ENCODE results near the gene SRGAP1.

Gene SRGAP1

GRCh38 chr12:63809566-63809965 lies 34.9 kb upstream of the SRGAP1 start:
- peaks cover 3 to 44% of the 10 kb centered on the region in 2 donors for H3K36me3 ChIP-seq (replicated peaks in 1 of 2; ENCODE audit: control insufficient read depth in 2 of 2, insufficient read depth in 2 of 2, low read length in 2 of 2)
- H2AK5ac ChIP-seq (ENCODE audit: low read depth, low read length), result no peak overlapping the region
- no peak overlapping the region for H3K4me2 ChIP-seq (ENCODE audit: insufficient read depth, low read length, poor library complexity, severe bottlenecking)
- H3K27ac ChIP-seq (replicated peaks; ENCODE audit: low read length), result no peak overlapping the region
- H3K23ac ChIP-seq (ENCODE audit: low read depth, low read length, poor library complexity), result no peak overlapping the region
- no peaks in the 10 kb centered on the region for H3K4me1 ChIP-seq (ENCODE audit: control insufficient read depth in 2 of 2, insufficient read depth in 1 of 2, low read depth in 1 of 2, low read length in 2 of 2)
- no peak overlapping the region for H3K18ac ChIP-seq (ENCODE audit: low read length)
- no peak overlapping the region for H3K4ac ChIP-seq (ENCODE audit: low read length)
- no peaks in the 10 kb centered on the region for H3K9me3 ChIP-seq (replicated peaks in 1 of 2; ENCODE audit: control insufficient read depth in 2 of 2, insufficient read depth in 1 of 2, low read depth in 1 of 2, low read length in 2 of 2)
- H2BK120ac ChIP-seq (ENCODE audit: low read depth, low read length), result no peak overlapping the region
- WGBS, 2 donors (ENCODE audit: extremely low coverage in 2 of 2, insufficient read length in 2 of 2, insufficient replicate concordance in 1 of 2), result no CpG with 5 or more reads among the region's 4 CpGs
- H3K27me3 ChIP-seq (ENCODE audit: control insufficient read depth in 3 of 3, insufficient read depth in 3 of 3, low read depth in 1 of 3, low read length in 3 of 3), result no peaks in the 10 kb centered on the region
- no peak overlapping the region for H2BK12ac ChIP-seq (ENCODE audit: low read length)
- no peak for DNase-seq (ENCODE audit: low spot score)
- H4K91ac ChIP-seq (ENCODE audit: low read depth, low read length, poor library complexity), result no peak overlapping the region
- no peak overlapping the region for H3K14ac ChIP-seq (ENCODE audit: low read length)
- H2BK15ac ChIP-seq (ENCODE audit: low read length), result no peak overlapping the region
- no peak overlapping the region for H3K9ac ChIP-seq (ENCODE audit: low read depth, low read length, poor library complexity)
- H3K79me1 ChIP-seq (ENCODE audit: low read depth, low read length), result no peaks in the 10 kb centered on the region
- no peak overlapping the region for H2AFZ ChIP-seq (ENCODE audit: low read length)
- no peak overlapping the region for H3K4me3 ChIP-seq (ENCODE audit: low read length in 2 of 2)
- H2BK5ac ChIP-seq (ENCODE audit: low read length), result no peak overlapping the region
- no peak overlapping the region for H4K8ac ChIP-seq (ENCODE audit: low read depth, low read length)

GRCh38 chr12:63811334-63811733 lies 33.2 kb upstream of the SRGAP1 start:
- 100% methylated on average over 1 of the region's 2 CpGs for WGBS, 2 donors (ENCODE audit: extremely low coverage in 2 of 2, insufficient read length in 2 of 2, insufficient replicate concordance in 1 of 2)
- H3K18ac ChIP-seq (ENCODE audit: low read length), result no peak overlapping the region

GRCh38 chr12:63811755-63812154 lies 32.7 kb upstream of the SRGAP1 start:
- Histone ChIP-seq H3K27ac (replicated peaks; ENCODE audit: low read length) (no peak overlapping the region), H3K18ac (ENCODE audit: low read length) (no peak overlapping the region)

More at GRCh38 chr12:63811334-63811733, 33.2 kb upstream of the SRGAP1 start:
- Histone ChIP-seq H3K4me3 (ENCODE audit: low read length in 2 of 2) (no peak overlapping the region), H4K8ac (ENCODE audit: low read depth, low read length) (no peak overlapping the region), H3K14ac (ENCODE audit: low read length) (no peak overlapping the region), H2BK12ac (ENCODE audit: low read length) (no peak overlapping the region), H2BK120ac (ENCODE audit: low read depth, low read length) (no peak overlapping the region), H2AFZ (ENCODE audit: low read length) (no peak overlapping the region), H2BK5ac (ENCODE audit: low read length) (no peak overlapping the region), H2BK15ac (ENCODE audit: low read length) (no peak overlapping the region), H3K79me1 (ENCODE audit: low read depth, low read length) (no peaks in the 10 kb centered on the region), H2AK5ac (ENCODE audit: low read depth, low read length) (no peak overlapping the region), H3K4me2 (ENCODE audit: insufficient read depth, low read length, poor library complexity, severe bottlenecking) (no peak overlapping the region), H3K36me3 (replicated peaks in 1 of 2; ENCODE audit: control insufficient read depth in 2 of 2, insufficient read depth in 2 of 2, low read length in 2 of 2) (peaks cover 3 to 31% of the 10 kb centered on the region in 2 donors), H3K4me1 (ENCODE audit: control insufficient read depth in 2 of 2, insufficient read depth in 1 of 2, low read depth in 1 of 2, low read length in 2 of 2) (no peaks in the 10 kb centered on the region), H3K27me3 (ENCODE audit: control insufficient read depth in 3 of 3, insufficient read depth in 3 of 3, low read depth in 1 of 3, low read length in 3 of 3) (no peaks in the 10 kb centered on the region), H4K91ac (ENCODE audit: low read depth, low read length, poor library complexity) (no peak overlapping the region), H3K4ac (ENCODE audit: low read length) (no peak overlapping the region), H3K27ac (replicated peaks; ENCODE audit: low read length) (no peak overlapping the region), H3K9me3 (replicated peaks in 1 of 2; ENCODE audit: control insufficient read depth in 2 of 2, insufficient read depth in 1 of 2, low read depth in 1 of 2, low read length in 2 of 2) (no peaks in the 10 kb centered on the region), H3K9ac (ENCODE audit: low read depth, low read length, poor library complexity) (no peak overlapping the region), H3K23ac (ENCODE audit: low read depth, low read length, poor library complexity) (no peak overlapping the region)
- DNase-seq (ENCODE audit: low spot score), result no peak

GRCh38 chr12:63814146-63814772 lies 30.2 kb upstream of the SRGAP1 start:
- Histone ChIP-seq H3K4me1 (ENCODE audit: control insufficient read depth in 2 of 2, insufficient read depth in 1 of 2, low read depth in 1 of 2, low read length in 2 of 2) (no peaks in the 10 kb centered on the region), H3K27ac (replicated peaks; ENCODE audit: low read length) (no peak overlapping the region), H2BK12ac (ENCODE audit: low read length) (no peak overlapping the region), H2BK15ac (ENCODE audit: low read length) (no peak overlapping the region), H3K18ac (ENCODE audit: low read length) (no peak overlapping the region), H3K36me3 (replicated peaks in 1 of 2; ENCODE audit: control insufficient read depth in 2 of 2, insufficient read depth in 2 of 2, low read length in 2 of 2) (peaks cover 0 to 2% of the 10 kb centered on the region in 2 donors), H3K4me2 (ENCODE audit: insufficient read depth, low read length, poor library complexity, severe bottlenecking) (no peak overlapping the region), H3K79me1 (ENCODE audit: low read depth, low read length) (no peaks in the 10 kb centered on the region), H2BK120ac (ENCODE audit: low read depth, low read length) (no peak overlapping the region), H3K4ac (ENCODE audit: low read length) (no peak overlapping the region), H3K4me3 (ENCODE audit: low read length in 2 of 2) (no peak overlapping the region), H3K14ac (ENCODE audit: low read length) (no peak overlapping the region), H2BK5ac (ENCODE audit: low read length) (no peak overlapping the region), H2AK5ac (ENCODE audit: low read depth, low read length) (no peak overlapping the region), H4K8ac (ENCODE audit: low read depth, low read length) (no peak overlapping the region), H4K91ac (ENCODE audit: low read depth, low read length, poor library complexity) (no peak overlapping the region), H3K27me3 (ENCODE audit: control insufficient read depth in 3 of 3, insufficient read depth in 3 of 3, low read depth in 1 of 3, low read length in 3 of 3) (no peaks in the 10 kb centered on the region), H3K9me3 (replicated peaks in 1 of 2; ENCODE audit: control insufficient read depth in 2 of 2, insufficient read depth in 1 of 2, low read depth in 1 of 2, low read length in 2 of 2) (no peaks in the 10 kb centered on the region), H2AFZ (ENCODE audit: low read length) (no peak overlapping the region), H3K9ac (ENCODE audit: low read depth, low read length, poor library complexity) (no peak overlapping the region), H3K23ac (ENCODE audit: low read depth, low read length, poor library complexity) (no peak overlapping the region)
- no CpG with 5 or more reads among the region's 4 CpGs for WGBS, 2 donors (ENCODE audit: extremely low coverage in 2 of 2, insufficient read length in 2 of 2, insufficient replicate concordance in 1 of 2)
- no peak for DNase-seq (ENCODE audit: low spot score)

More at GRCh38 chr12:63811755-63812154, 32.7 kb upstream of the SRGAP1 start:
- no peaks in the 10 kb centered on the region for H3K27me3 ChIP-seq (ENCODE audit: control insufficient read depth in 3 of 3, insufficient read depth in 3 of 3, low read depth in 1 of 3, low read length in 3 of 3)
- H3K14ac ChIP-seq (ENCODE audit: low read length), result no peak overlapping the region
- H3K9me3 ChIP-seq (replicated peaks in 1 of 2; ENCODE audit: control insufficient read depth in 2 of 2, insufficient read depth in 1 of 2, low read depth in 1 of 2, low read length in 2 of 2), result no peaks in the 10 kb centered on the region
- no CpG with 5 or more reads among the region's 2 CpGs for WGBS, 2 donors (ENCODE audit: extremely low coverage in 2 of 2, insufficient read length in 2 of 2, insufficient replicate concordance in 1 of 2)
- no peak overlapping the region for H3K9ac ChIP-seq (ENCODE audit: low read depth, low read length, poor library complexity)
- H3K79me1 ChIP-seq (ENCODE audit: low read depth, low read length), result no peaks in the 10 kb centered on the region
- H3K4me1 ChIP-seq (ENCODE audit: control insufficient read depth in 2 of 2, insufficient read depth in 1 of 2, low read depth in 1 of 2, low read length in 2 of 2), result no peaks in the 10 kb centered on the region
- no peak overlapping the region for H3K4ac ChIP-seq (ENCODE audit: low read length)
- no peak overlapping the region for H2BK15ac ChIP-seq (ENCODE audit: low read length)
- H2AFZ ChIP-seq (ENCODE audit: low read length), result no peak overlapping the region
- H2BK120ac ChIP-seq (ENCODE audit: low read depth, low read length), result no peak overlapping the region
- H4K8ac ChIP-seq (ENCODE audit: low read depth, low read length), result no peak overlapping the region
- H3K23ac ChIP-seq (ENCODE audit: low read depth, low read length, poor library complexity), result no peak overlapping the region
- H3K4me2 ChIP-seq (ENCODE audit: insufficient read depth, low read length, poor library complexity, severe bottlenecking), result no peak overlapping the region
- DNase-seq (ENCODE audit: low spot score), result no peak
- H3K4me3 ChIP-seq (ENCODE audit: low read length in 2 of 2), result no peak overlapping the region
- no peak overlapping the region for H2BK12ac ChIP-seq (ENCODE audit: low read length)
- H2BK5ac ChIP-seq (ENCODE audit: low read length), result no peak overlapping the region
- no peak overlapping the region for H4K91ac ChIP-seq (ENCODE audit: low read depth, low read length, poor library complexity)
- peaks cover 3 to 27% of the 10 kb centered on the region in 2 donors for H3K36me3 ChIP-seq (replicated peaks in 1 of 2; ENCODE audit: control insufficient read depth in 2 of 2, insufficient read depth in 2 of 2, low read length in 2 of 2)
- no peak overlapping the region for H2AK5ac ChIP-seq (ENCODE audit: low read depth, low read length)

Measured in neuronal stem cell (in vitro differentiated cells).